HL-60/S4 (cell line): Measurements from ENCODE around the gene THSD4.

Experiments used
- in situ Hi-C: fragments of 300-500 bp; cut with MboI; formaldehyde crosslinking; loops from 2 replicates; pipeline ENCODE4 v1.14.3; 2022; ENCODE audit warnings: low sequenced_read_pairs

The THSD4 gene

DNA sequence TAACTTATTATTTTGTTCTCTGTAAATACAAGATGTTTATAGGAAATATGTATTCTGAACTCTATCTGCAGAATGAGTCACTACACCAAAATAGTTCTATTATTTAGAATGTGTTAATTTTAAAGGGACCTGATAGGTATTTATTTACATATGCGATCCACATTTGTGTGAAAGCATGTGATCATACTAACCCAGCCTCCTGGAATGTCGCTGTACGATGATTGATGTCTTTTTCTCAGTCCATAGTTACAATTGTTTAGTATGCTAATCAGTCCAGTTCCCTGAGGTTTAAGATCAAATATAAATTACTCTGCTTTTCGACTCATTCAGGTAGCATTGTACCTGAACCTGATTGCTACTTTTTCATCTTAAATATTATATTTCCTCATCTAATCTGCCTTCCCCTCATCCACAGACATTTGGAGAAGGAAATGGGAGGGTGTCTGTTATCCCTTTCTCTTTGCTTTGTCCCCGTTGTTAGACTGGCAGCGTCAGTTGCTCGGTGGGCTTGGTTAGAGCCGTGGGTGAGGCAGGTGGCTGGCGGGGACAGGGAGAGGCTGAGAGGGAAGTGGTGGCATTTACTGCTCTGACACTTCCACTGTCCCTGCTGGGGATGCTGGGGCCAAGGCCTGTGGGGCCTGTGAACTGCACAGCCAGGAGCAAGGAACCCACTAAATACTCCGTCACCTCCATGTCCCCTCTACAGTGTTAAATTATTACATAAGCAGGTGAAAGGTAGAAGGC is 667.3 kb downstream of the THSD4 start:
- in situ Hi-C loops, result no loop called here

- in situ Hi-C loops, result no loop called here
These were observed 669.4 kb downstream of the THSD4 start for GRCh38 chr15:71784719-71785118.

DNA sequence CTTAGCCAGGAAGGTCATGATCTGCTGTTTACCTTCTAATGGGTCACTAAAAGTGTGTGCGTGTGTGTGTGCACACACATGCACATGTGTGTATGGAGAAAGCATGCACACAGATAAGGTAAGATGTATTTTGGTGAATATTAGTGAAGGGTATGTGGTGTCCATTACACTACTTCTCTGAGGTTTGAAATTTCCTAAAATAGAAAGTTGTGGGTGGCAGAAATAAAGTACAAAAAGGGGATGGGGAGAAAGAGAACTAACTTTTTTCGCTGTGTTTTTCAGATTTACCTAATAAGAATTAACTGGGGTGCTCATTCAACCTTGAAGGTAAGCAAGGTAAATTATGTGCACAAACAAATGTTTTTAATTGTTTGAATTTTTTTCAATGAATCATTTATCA is 670.7 kb downstream of the THSD4 start:
- in situ Hi-C loops, result no loop called here

DNA sequence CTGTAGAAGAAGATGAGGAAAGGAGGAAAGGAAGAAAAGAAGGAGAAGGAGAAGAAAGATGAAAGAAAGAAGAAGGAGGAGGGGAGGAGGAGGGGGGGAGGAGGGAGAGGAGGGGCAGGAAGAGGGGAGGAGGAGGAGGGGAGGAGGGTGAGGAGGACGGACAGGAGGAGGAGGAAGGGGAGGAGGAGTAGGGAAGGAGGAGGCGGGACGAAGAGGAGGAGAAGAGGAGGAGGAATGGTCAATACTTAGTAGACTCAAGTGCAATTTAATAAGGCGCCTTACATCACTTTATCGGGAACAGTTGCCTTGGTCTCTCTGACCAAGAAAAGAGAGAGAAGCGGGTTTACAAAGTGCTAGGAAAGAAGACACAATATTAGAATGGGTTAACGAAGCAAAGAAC is 671.4 kb downstream of the THSD4 start:
- in situ Hi-C loops, result no loop called here

- in situ Hi-C loops, result no loop called here
These were observed 673.6 kb downstream of the THSD4 start for GRCh38 chr15:71788646-71789579.

DNA sequence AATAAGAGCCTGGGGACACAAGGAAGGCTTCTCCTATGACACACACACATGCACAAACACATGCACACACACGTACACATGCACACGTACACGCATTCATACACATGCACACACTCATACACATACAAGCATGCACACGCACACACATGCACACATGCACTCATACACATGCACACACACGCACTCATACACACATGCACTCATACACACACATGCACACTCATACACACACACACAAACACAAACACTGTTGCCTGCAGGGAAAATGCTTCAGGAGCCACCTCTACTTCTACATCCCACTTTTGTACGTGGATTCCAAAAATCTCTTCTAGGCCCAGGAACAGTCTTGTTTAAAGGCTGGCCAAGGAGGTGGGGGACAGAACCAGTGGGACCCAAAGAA is 674.3 kb downstream of the THSD4 start:
- in situ Hi-C loops, result no loop called here

DNA sequence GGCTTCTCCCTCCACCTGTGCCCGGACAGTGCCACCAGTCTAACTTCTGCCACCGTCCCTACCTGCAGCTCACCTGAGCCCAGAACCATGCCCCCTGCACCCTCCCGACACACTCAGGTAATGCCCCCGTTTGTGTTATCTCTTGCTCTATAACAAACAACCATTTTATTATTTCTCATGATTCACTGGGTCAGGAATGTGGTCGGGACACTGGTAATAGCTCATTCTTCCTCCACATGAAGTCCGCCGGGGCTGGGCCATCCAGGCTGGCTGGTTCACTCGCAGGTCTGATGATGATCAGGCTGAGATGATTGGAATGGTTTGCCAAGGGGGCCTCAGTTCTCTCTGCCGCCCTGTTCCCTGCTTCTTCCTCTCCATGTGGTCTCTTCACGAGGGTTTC is 674.8 kb downstream of the THSD4 start:
- in situ Hi-C loops, result no loop called here

GRCh38 chr15:71791975-71792374 is 676.7 kb downstream of the THSD4 start:
- in situ Hi-C loops, result no loop called here

DNA sequence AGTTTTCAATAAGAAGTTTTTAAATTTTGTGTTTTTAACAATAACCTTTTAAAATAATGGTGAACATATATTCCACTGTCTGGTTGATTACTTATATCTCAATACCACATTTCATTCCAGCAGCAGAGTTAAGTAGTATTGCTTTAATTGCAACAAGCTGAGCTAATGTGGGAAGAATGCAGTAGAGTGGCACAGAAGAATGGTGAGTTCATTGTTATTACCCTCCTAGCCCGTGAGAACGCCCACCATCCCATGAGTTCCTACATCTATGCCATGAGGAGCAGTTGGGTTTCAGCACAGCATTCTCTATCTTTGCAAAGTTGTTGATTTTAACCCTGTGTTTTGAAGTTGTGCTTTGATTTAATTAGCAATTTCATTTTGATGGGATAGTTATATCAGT is 677.2 kb downstream of the THSD4 start:
- in situ Hi-C loops, result no loop called here

DNA sequence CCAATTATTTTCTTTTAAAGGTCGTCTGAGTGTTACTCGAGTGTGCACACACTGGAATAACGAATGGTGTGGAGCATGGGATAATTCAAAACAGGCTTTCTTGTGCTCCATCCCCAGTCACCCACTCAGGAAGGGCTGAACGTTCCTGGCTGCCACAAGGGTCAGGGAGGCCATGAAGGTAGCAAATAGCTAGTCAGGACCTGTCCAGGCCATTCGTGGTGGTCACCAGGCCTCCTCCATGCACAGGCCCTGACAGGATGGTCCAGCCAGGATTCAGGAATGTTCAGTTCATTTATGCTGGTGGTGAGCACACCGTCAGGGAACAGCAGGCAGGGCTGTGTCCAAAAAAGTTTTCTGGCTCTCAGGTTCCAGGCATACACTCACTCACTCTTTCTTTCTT is 683.4 kb downstream of the THSD4 start:
- in situ Hi-C loops, result no loop called here

- in situ Hi-C loops, result no loop called here
These were observed 684.9 kb downstream of the THSD4 start for GRCh38 chr15:71800190-71800589.

DNA sequence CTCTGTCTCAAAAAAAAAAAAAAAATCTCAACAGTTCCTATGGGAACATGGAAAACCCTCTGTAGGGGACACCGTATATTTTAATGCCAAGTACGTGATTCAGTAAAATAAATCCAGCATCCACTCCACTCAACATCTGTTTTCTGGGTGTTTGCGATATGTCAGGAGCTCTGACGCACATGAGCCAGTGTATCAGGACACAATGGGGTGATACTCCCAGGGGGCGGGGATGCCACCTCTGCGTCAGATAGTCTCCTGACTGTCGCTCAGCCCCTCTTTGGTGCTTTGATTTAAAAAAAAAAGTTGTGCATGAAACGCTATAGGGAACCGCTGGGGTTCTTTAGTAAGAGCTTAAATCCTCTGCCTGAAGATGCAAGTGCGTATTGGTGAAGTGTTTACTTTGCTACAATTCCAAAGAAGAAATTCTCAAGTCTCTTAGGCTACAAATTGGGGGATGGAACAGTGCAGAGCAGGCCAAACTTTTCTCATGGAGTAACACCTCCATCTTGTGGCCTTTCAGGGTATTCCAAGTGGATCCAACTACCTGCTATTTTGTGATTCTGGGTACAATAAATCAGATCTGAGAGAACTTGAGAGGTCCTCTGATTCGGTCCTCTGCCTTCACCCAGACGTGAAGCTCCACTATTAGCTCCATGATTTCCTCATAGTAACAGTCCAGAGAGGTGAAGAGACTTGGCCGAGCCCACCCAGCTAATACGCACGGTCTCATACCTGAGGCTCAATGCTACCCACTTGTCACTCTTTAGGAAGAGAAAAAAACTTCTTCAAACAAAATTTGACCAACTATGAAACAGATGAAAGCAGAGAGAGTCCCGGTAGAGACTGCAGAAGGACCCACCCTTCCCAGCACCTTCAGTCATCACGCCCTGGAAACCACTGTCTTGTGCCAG is 685.8 kb downstream of the THSD4 start:
- in situ Hi-C loops, result no loop called here

DNA sequence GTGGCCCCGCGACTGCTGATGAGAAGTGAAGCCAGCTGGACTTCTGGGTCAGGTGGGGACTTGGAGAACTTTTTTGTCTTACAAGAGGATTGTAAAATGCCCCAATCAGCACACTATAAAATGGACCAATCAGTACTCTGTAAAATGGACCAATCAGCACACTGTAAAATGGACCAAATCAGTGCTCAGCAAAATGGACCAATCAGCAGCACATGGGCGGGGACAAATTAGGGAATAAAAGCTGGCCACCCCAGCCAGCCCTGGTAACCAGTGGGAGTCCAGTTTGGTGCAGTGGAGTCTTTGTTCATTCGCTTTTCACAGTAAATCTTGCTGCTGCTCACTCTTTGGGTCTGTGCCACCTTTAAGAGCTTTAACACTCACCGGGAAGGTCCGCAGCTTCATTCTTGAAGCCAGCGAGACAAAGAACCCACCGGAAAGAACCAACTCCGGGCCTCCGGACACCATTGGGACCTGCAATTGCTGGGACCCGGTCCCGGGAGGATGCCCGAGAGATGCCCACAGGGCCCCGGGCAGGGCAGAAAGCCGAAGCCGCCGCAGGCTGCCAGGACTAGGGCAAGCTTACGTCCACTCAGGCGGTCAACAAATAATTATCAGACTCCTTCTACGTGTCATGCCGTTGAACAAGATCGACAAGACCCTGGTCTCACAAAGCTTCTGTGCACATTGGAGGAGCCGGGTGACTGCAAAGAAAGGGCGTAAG is 686.8 kb downstream of the THSD4 start:
- in situ Hi-C loops, result no loop called here

DNA sequence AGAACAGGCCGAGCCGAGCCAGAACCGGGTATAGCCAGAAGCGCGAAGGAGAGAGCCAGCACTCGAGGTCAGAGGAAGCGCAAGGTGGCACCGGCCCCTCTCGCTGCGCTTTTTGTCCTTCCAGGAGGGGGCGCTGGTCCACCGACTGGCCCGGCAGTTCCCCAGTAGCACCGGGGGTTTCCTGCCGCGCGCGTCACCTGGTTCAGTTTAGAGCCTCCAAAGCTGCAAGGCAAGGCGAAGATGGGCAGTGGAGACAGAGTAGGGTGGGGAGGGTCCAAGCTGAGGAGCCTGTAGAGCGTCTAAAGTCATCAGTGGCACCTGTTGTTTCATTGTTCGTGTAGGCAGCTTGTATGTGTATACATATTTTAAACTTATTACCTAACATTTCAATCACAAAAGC is 687.5 kb downstream of the THSD4 start:
- in situ Hi-C loops, result no loop called here

DNA sequence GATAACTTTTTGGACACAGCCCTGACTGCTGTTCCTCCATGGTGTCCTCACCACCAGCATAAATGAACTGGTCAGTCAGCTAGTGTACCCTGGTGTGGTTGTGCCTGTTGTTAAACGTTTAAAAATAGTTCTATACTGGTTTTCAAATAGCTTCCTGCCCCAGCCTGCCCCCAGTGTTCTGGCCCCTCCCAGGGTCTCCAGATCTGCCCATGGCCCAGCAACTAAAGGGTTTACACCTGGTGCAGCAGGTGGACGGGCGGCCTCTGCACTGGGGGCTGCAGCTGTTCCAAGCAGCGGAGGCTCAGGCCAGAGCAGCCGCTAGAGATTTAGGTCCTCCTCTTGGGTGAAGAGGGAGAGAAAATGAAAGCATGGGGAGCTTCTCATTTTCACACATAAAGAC is 689.0 kb downstream of the THSD4 start:
- in situ Hi-C loops, result no loop called here

GRCh38 chr15:71804695-71805470 is 689.6 kb downstream of the THSD4 start:
- in situ Hi-C loops, result no loop called here

DNA sequence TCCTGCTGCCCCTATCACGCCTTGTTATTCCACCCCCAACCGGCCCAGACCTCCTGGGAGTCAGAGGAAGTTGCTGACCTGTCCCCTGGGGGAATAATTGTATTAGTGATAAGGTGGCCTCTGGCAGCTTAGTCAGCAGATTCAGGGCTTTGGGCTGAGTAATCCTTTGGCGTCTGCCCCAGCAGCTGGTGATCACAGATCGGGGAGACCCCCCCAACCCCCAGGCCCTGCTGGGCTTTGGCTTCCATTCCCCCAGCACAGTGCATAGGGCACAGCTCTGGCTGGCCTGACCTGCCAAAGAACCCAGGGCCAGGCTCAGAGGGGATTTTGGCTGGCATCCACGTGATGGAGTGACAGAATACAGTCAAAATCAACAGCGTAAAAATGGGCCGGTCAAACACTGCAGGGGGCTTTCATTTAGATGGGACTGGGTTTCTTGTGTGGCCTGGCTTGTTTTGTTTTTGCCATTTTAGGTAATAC is 691.2 kb downstream of the THSD4 start:
- in situ Hi-C loops, result no loop called here

GRCh38 chr15:71807125-71807629 is 691.9 kb downstream of the THSD4 start:
- in situ Hi-C loops, result no loop called here

DNA sequence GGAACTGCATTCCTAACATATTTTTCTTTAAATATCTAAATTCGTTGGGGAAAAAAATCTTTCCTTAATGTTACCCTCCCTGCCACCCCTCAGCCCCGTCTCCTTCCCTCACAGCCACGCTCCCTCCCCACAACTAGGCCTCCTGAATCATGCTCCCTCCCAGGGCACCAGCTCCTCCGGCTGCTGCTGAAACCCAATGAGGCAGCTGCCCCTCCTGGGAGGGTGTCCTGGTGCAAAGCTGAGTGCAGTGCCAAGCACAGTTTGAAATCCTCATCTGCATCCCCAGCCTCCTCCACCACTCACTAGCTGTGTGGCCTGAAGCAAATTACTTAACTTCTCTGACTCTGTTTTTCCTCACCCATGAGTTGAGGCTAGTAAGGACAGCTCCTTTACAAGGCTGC is 692.4 kb downstream of the THSD4 start:
- in situ Hi-C loops, result no loop called here
